GM04504 (cell line): ENCODE data around the gene NOD2.

Experiments
- DNase-seq: peaks from one replicate; pipeline ENCODE4 v3.0.0-alpha.2; 2012; ENCODE audit warnings: low read depth

The NOD2 gene

DNA sequence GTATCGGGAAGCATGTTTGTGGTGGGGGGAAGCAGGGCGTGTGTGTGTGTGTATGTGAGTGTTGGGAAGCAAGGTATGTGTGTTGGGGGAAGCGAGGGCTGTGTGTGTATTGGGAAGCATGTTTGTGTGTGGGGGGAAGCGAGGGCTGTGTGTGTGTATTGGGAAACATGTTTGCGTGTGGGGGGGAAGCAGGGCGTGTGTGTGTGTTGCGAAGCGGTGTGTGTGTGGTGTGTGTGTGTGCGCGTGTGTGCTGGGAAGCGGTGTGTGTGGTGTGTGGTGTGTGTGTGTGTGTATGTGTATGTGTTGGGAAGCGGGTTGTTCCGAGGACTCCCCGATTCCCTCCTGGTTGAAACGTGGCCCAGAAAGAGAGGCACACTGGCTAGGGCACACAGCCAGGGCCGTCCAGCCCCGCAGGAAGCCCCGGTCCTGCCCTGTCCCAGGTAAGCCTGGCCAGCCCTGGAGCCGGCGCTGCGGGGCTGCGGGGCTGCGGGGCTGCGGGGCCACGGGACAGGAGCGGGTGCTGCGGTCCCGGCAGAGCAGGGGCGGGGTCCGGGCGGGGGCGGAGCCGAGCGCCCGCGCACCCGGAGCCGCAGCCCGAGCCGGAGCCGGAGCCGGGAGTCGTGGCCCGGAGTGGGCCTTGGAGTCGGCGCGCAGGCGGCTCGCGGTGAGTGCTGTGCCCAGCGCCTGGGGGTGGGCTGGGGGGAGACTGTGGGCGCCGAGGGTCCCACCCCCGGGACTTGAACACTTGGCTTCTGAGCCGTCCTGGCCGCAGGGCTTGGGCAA, at the start of gene NOD2:
TSS of gene NOD2 (plus strand) at position 608 of the 783 bp plus-strand sequence. CDS start 5,890 bp downstream, outside the sequence.
- DNase-seq, result no peak

DNA sequence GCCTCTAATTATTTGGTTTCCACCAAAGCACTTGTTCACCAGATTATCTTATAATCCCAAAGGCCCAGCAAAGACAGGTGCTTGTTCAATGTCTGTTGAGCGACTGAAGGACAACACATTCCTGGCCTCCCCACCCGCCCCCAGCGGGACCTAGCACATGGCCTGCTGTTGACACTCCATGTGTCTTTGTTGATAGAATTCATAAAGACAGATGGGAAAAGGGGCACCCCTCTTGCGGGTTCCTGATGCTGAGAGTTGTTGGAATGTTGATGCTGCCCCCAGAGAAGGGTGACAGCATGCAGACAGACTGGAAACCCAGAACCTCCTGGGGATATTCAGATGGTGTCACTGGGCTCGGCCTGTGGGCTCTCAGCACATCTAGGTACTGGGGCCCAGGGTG, 49.2 kb upstream of the NOD2 start:
- DNase-seq, result no peak

DNA sequence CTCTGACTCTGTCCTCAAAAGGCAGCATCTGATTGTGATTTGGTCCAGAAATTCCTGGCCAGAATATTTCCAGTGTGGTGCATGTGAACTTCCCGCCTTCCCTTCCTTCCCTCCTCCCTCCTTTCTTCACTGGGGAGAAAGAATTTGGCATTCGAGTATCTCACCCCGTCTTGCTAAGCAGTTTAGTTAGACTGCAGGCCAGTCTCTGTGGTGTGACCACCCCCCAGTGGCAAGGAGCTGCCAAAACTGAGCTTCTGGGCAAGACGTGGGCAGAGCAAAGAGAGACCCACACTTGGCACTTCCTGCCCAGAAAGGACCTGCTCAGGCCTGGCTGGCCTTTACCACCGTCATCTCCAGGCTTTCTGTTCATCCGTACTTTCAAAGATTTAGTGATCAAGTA, 48.7 kb upstream of the NOD2 start:
- no peak for DNase-seq

DNA sequence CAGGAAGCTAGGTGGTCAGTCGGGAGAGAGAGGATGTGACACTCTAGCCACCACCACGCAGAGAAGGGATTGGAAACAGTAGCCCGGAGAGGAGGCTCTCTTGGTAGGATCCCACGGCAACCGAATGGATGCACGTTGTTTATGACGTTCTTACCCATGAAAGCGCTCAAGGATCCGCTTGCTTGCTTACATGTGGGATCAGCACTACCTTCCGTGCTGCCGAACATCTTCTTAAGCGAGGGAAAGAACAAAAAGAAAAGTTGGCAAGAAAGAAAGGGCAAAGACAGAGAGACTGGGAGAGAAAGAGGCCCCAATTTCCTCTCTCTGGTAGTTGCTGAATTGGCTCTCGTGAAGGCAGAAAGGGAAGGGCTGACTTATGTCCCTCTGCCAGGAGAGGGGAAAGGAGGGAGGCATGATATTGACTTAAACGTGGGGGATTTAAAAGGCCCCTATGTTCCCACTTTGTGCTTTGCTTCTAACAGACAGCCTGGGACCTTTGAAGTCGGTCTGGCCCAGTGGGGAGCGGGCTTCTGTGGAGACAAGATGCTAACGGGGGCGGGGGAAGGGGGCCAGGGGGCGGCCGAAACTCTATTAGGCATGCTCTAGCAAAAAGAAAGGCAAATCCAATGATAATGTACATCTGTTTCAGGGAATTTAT, 47.7 kb upstream of the NOD2 start:
- no peak for DNase-seq

DNA sequence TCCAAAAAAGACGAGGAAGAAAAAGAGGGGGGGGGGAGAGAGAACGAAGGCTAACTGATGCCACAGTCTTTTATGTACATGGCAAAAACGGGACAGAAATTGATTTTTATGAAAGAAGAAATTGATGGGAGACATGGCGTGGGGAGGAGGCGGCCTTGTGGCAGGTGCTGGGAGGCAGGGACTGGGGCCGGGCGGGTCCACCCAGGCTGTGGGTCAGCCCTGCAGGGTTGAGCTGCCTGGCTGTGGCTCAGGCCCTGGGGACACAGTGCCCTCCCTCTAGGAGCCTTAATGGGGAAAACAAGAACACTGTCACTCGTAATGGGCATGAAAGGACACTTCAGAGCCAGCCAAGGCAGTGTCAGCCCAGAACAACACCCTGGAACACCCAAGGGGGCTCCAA, 47.1 kb upstream of the NOD2 start:
- DNase-seq, result no peak

DNA sequence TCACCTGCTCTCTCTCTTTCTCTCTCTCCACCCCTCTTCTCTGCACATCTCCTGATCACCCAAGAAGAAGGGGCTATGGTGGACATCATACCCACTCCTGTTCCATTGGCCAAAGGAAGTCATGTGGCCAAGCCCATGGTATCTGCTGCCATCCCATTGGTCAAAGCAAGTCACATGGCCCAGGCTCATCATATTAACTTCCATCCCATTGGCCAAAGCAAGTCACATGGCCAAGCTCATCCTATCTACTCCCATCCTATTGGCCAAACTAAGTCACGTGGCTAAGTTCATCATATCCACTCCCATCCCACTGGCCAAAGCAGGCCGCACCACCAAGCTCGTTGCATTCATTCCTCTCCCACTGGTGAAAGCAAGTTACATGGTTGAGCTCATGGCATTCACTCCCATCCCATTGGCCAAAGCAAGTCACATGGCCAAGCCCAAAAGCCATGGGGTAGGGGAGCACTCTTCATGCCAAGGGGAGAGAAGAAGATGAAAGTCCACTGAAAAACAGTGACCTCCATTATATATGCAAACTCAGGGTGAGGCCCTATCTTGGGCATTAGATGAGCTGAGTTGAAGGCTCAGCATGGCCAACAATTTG, 41.5 kb upstream of the NOD2 start:
- no peak for DNase-seq

DNA sequence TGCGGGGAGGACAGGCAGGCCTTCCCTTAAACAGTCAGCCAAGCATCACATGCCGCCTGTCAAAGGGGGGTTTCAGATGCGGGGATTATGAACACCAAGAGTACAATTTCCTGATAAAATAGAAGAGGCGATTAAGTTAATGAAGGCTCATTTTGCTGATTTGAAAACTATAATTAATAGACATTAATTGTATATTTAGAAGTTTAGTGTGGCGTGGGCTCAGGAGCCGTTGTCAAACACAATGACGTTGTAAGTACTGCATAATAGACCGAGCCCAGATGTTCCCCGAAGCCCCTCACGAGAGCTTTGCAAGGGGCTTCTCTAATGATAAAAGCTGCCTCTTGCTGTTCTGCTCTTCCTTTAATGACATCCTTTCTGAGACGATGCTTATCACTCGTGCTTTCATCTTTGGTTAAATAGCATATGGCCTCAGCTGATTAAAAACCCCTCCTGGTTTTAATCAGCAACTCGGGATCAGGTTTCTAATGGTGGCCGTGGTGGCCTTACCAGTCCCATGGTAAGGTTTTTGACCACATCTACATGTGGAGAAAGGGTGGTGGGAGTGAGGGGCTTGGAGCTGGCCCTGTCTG, 40.5 kb upstream of the NOD2 start:
- DNase-seq, result no peak

DNA sequence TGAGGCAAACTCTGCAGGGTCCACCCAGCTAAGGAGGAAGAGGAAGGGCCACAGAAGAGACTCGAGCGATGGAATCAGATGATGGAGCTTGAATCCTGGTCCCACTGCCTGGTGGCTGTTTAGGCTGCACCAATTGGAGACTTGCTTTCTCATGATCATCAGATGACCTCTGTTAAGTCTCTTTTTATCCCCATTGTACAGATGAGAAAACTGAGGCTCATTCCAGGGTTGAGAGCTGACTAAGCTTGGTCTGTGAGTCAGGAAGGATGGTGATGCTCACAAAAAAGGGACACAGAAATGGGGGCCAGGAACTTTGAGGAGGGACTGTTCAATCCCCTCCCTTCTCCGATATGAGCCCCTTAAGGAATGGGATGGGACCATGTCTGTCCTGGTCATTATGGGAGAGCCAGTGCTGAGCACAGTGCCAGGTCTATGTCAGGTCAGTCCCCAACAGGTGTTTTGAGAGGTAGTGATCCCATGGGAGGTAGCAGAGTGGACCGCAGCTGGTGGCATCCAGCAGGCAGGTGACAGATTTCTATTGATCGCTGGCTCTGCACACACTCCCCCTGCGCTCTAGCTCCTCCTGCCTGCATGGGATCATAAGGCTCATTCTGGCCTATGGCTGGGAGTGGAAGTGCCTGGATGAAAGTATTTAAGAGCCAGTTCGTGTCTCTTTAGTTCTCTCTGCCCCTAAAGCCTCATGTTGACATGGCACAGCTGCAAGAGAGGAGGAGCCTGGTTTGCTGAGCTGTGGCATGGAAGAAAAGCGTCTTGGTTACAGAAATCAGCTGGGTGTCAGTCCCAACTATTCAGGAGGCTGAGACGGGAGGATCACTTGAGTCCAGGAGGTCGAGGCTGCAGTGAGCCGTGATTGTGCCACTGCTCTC, 39.5 kb upstream of the NOD2 start:
- no peak for DNase-seq

DNA sequence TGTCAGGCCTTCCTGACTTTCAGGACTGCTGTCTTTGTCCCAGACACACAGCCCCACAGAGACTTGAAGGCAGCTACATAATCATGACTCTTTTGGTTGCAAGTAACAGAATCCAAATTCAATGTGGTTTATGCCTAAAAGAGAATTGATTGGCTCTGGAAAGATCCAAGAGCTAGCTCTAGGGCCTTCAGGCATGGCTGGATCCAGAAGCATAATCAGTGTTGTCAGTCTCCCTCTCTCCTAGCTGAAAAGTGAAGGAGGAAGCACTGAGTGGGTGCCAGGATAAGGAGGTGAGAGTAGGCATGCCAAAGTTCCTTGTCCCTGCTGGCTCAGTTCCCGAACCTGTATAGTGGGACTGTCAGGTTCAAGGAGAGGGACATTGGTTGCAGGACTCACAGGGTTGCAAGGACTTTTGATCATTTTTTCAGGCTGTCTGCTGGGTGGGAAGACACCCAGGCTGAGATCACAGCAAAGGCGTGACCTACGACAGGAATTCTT, 37.8 kb upstream of the NOD2 start:
- DNase-seq, result no peak

DNA sequence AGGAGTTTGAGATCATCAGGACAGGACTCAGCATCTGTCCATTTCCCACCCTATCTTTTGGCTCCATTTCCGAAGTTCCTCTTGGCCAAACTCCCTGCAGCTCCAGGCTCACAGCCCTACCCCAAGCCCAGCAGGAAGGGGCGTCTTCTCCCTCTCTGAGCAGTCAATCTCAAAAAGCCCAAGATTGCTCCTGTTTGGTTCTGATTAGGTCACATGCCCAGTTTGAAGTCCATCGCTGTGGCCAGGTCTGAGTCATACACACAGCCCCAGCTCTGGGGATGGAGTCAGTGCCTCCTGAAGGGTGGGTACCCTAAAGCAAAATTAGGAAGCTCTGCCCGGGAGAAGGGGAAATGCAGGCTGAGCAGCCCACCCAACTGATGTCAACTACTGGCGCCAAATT, 36.2 kb upstream of the NOD2 start:
- no peak for DNase-seq

DNA sequence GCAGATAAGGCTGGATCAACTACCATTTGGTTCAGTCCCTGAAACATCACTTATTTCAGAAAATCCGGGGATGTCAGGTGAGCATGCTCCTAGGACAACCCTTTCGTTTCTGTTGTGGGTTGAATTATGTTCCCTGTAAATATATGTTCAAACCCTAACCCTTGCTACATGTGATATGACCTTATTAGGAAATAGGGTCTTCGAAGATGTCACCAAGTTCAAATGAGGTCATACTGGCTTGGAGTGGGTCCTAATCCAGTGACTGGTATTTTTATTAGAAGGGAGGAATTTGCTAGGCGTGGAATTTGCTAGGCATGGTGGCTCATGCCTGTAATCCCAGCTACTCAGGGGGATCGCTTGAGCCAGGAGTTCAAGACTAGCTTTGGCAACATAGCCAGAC, 33.6 kb upstream of the NOD2 start:
- DNase-seq, result no peak

DNA sequence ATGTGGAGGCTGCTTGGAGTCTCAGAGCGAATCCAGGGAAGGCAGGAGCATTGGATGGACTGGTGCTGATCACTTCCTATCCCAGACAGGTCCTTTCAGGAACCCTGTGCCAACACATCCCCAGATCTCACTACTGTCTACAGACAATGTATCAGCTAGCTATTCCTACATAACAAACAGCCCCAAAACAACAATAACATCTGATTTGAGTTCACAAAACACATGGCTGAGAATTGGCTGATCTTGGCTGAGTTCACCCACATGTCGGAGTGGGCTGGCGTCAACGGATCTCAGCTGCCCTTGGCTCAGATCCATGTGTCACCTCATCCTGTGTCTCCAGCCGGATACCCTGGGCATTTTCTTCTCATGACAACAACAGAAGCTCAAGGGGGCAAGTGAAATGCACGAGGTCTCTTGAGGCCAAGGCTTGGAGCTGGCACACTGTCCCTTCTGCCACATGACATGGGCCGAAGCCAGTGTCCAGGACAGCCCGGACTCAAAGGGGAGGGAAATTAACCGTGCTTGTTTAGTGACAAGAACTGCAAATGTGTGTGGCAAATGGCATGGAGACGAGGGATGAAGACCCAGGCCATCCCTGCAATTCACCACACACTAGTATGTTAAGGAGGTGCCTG, 31.0 kb upstream of the NOD2 start:
- DNase-seq, result no peak

DNA sequence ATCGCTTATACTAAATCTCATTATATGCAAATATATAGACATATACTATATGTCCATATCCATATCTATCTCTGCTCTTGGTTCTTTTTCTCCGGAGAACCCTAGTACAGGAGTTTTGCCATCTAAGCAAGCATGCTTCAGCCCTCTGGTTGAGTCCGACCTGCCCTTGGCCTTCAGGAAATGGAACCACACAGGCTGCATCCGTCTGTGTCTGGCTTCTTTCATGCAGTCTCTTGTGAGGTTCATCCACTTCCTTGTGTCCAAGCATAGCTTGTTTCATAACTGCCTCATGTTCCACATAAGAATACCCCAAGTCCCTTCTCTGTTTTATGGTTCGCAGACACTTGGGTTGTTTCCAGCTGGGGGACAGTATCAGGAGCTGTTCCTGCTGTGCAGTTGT, 29.1 kb upstream of the NOD2 start:
- no peak for DNase-seq

DNA sequence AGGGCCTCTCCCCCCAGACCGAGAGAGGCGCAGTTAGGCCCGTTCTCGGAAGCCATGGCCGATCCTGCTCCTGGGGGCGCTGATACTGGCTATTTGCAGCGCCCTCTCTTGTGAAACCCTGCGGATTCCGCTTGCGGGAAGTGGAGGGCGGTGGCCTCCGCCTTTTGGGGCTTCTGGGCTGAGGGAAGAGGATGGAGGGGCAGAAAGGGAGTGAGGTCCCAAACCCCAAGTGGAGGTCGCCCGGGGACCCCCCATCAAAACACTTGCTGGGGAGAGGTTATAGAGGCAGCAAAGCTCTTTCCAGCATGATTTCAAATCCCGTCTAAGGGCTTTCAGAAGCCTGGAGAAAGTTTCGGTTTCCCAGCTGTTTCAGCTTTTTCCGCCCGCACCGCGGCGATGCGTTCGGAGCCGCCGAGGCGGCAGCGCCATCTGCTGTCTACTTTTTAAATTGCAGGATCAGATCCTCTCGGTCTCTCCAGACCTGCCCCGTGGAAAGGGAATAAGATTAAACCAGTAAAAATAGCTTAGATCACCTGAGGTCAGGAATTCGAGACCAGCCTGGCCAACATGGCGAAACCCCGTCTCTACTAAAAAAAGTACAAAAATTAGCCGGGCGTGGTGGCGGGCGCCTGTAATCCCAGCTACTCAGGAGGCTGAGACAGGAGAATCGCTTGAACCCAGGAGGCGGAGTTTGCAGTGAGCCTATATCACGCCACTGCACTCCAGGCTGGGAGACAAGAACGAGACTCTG, 28.1 kb upstream of the NOD2 start:
- DNase-seq, result peak; percentile 40

DNA sequence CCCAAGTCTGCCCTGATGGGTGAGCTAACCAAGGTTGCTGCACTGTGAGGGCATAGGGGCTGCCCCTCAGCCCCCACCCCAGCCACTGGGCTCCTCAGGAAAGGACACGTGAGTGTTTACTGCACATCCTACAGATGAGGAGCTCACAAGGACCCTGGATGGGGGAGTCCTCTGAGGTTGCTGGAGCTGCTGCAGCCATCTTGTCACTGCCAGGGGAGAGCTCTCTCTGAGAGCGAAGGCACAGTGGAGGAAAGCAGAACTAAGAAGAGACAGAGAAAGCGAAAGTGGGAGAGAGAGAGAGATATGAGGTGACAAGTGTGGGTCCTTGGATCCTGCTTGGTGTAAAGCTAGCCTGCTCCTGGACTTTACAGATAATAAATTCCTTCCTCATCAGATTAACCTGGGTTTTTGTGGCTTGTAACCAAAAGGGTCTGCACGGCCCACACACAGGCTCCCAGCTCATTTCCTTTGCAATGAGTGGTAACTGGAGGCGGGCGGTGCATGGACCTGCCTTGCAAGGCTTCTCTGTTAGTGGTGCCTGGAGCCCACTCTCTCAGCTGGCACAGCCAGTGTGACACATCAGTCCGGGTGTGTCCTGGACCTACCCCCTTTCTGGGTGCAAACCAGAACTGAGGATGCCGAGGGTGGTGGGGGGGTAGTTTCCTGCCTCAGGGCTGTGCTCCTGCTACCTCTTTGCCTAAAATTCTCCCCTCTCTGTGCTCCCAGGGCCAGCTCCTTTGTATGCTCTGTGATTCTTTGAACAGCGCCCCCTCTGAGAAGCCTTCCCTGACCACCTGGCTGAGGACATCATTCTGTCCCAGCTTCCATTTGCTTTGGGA, 26.5 kb upstream of the NOD2 start:
- no peak for DNase-seq

DNA sequence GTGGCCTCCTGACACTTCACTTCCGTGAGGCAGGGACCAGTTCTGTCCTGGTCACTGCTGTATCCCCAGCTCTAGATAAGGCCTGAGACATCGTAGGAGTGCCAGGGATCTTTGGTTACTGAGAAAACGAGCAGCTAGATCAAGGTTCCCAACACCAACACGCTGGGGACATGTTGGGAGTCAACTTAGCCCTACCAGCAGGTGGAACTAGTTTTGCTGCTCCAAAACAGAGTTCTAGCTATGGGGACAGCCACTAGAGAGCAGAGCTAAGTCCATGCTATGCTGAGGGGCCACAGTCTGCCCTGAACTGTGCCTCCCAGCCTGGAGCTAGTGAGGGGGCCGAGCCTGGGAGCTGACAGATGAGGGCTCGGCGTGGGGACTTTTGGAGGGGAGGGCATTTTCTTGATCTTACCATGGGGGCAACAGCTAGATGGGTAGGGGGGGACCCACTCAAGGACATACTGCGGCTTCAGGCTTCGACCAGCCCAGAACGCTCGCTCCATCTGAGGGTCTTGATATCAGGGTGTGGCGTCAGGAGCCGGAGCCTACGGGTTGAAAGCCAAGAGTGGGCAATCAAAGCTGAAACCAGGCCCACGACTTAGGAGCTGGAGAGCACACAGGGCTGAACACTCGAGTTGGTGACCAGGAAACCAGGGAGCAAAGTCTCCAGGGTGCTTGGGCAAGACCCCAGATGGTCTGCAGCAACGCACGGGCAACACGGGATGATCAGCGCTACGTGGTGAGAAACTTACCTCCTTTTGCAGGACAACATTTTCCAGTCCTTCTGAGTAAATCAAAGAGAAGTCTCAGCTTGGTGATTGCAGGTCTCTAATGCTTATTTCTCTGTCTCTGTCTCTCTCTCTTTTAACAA, 25.7 kb upstream of the NOD2 start:
- DNase-seq, result no peak

DNA sequence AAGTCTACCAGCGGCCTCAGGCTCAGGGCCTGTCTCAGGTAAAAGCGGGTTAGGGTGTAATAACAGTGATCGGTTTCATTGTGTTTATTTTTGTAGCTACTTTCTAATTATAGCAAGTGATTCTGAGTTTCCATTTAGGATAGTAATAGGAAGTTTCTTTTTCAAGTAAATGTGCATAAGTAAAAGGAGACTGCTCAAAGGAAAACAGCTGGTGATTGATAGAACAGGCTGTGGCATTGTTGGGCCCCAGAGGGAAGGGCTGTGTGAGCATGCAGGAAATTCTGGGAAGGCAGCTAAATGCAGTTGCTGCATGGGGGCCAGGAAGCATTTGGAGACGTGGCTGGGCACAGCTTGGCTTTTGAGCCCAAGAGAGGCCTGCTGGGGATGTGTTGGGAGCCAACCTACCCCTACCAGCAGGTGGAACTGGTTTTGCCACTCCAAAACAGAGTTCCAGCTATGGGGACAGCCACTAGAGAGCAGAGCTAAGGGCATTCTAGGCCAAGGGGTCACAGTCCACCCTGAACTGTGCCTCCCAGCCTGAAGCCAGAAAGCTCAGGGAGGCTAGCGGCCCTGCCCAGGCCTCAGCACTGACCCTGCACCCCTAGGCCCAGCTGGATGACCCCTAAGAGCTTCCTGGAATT, 24.9 kb upstream of the NOD2 start:
- DNase-seq, result no peak

DNA sequence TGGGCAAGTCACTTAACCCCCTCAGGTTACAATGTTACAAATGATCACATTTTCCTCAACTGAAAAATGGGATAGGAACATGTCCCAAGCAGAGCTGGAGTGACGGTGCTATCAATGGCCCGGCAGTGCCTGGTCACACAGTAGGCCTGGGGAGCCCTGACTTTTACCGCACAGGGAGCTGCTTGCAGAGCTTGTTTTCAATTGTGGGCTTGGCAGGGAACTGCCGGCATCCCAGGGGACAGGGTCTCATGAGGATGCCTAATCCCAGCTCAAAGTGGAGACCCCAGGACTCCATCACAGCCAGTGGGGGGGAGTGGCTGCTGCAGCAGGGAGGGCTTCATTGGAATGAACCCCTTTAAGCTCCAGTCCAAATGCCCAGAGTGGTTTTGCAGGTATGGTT, 23.7 kb upstream of the NOD2 start:
- DNase-seq, result no peak
